WI38 (cell line): ENCODE data around the gene PRKCE.

ENCODE experiments used
- H3K4me3 ChIP-seq: 2 replicates; pipeline ENCODE4 v1.5.1; 2011; ENCODE audit warnings: low read depth, mild to moderate bottlenecking, control low read depth, low read length
- CTCF ChIP-seq: IDR thresholded peaks from 2 replicates; pipeline ENCODE4 v1.5.1; 2012; ENCODE audit warnings: low read depth, mild to moderate bottlenecking, control low read depth, low read length

PRKCE gene

GRCh38 chr2:45978302-45978859 is 326.9 kb downstream of the PRKCE start:
- TF ChIP-seq CTCF: no peak
- no peak overlapping the region for H3K4me3 ChIP-seq

- TF ChIP-seq CTCF: no peak
These were observed 327.6 kb downstream of the PRKCE start for GRCh38 chr2:45979065-45979464.

GRCh38 chr2:45980161-45980865 is 328.8 kb downstream of the PRKCE start:
- no peak for TF ChIP-seq CTCF
- H3K4me3 ChIP-seq: no peak overlapping the region

More at GRCh38 chr2:45979065-45979464, 327.6 kb downstream of the PRKCE start:
- H3K4me3 ChIP-seq: no peak overlapping the region

DNA sequence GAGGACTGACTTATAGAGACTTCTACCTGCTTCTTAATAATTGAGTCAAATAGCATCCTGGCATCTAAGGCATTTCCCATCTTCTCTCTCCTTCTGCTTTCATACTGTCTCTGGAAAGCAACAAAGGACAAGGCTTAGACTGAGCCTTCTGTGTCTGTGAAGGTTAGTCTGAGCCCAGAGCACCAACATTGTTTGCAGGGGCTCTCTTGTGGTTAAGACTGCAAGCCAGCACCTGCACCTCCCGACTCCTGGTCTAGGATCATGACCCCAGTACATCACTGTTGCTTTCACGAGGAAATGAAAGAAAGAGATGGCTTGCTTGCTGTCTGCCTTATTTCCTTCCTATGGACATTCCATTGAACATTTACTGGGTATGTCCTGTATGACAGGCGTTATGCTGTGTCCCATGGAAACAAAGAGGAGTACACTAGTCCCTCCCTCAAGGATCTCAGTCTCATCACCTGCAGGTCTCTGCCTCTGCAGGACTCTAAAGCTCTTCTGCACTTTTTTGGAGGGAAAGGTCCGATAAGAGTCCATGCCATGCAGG is 330.0 kb downstream of the PRKCE start:
- TF ChIP-seq CTCF: no peak
- no peak overlapping the region for H3K4me3 ChIP-seq

DNA sequence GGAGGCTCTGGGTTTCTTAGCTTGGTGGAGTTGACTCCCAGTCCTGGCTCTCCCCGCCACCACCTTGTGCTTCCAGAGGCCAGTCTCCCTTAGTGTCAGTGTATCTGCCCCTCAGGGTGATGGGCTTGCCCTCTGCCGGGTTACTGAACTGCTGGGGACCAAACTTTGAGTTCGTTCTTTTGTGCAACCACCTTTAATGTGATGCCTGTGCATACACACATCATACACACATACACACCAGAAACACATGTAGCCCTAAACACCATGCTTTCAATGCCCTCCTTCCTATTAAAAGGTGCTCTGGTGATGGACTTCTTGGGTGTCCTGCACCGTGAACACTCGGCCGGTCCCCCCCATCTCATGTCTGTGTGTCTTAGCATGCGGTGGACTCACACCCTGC is 330.6 kb downstream of the PRKCE start:
- TF ChIP-seq CTCF: no peak
- no peak overlapping the region for H3K4me3 ChIP-seq

- H3K4me3 ChIP-seq: no peak overlapping the region
- no peak for TF ChIP-seq CTCF
These were observed 331.7 kb downstream of the PRKCE start for GRCh38 chr2:45983213-45983612.

DNA sequence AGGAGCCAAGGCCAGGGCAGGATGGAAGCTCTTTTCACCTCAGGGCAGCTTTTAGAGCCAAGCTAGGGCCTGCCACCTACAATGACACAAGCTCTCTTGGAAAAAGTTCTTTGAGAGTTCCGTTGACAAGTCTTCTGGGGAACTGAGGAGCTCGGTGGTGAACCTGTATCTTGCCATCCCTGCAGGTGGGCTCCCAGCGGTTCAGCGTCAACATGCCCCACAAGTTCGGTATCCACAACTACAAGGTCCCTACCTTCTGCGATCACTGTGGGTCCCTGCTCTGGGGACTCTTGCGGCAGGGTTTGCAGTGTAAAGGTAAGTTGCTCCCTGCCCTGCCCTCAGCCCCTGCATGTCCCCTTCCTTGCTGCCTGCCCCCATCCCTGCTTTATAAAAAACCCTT is 332.9 kb downstream of the PRKCE start:
- TF ChIP-seq CTCF: no peak
- no peak overlapping the region for H3K4me3 ChIP-seq
